PC-9 (cell line): ENCODE results near the gene DCST2. TPM values are rescaled to one million over a fixed set of nuclear protein-coding genes. Genes with fewer than 3 reads are reported as not detected.

Experiments used
- BruUV-seq: library from RNA; stranded (reverse); fragments of 400-500 nt; replicated peaks from 2 replicates; lab custom pipeline; 2021; lab: Mats Ljungman, UMichigan
- CTCF ChIA-PET: fragments of 300-600 bp; sonication (Branson Sonifier 250); formaldehyde crosslinking; loops from one replicate; lab custom pipeline; 2022; ENCODE audit warnings: antibody characterized with exemption; lab: Charles Lee
- POLR2A ChIA-PET: fragments of 300-600 bp; sonication (Branson Sonifier 250); formaldehyde crosslinking; loops from one replicate; lab custom pipeline; 2022; ENCODE audit warnings: antibody characterized with exemption; ENCODE audit not compliant: unreplicated experiment; lab: Charles Lee
- DNase-seq, 2 experiments: peaks; one replicate each; pipeline versions ENCODE4 v3.0.0 to v3.0.0-alpha.2; 2015 to 2022; ENCODE audit warnings: mixed read lengths in 1 of 2
- H2AFZ ChIP-seq: fragments of 200-600 bp; sonication (generic); 2 replicates; pipeline ENCODE4 v1.8.1; 2017; ENCODE audit warnings: antibody characterized with exemption
- H3F3A ChIP-seq: fragments of 200-600 bp; sonication (generic); 2 replicates; pipeline ENCODE4 v1.8.1; 2017; ENCODE audit warnings: antibody characterized with exemption, mild to moderate bottlenecking, low read depth; ENCODE audit not compliant: insufficient read depth
- H3K27ac ChIP-seq: fragments of 200-600 bp; sonication (generic); 2 replicates; pipeline ENCODE4 v1.6.1; 2016; ENCODE audit warnings: mixed run types
- H3K27me3 ChIP-seq: fragments of 200-600 bp; sonication (generic); 2 replicates; pipeline ENCODE4 v1.6.1; 2016; ENCODE audit warnings: low read depth, mixed run types; ENCODE audit not compliant: insufficient read depth
- H3K36me3 ChIP-seq: fragments of 200-600 bp; sonication (generic); 2 replicates; pipeline ENCODE4 v1.6.1; 2016; ENCODE audit warnings: low read depth, mixed run types
- H3K4me1 ChIP-seq: fragments of 200-600 bp; sonication (generic); replicated peaks from 2 replicates; pipeline ENCODE4 v1.6.1; 2016; ENCODE audit warnings: mixed run types; ENCODE audit not compliant: insufficient read depth
- H3K4me2 ChIP-seq: fragments of 200-600 bp; sonication (generic); 2 replicates; pipeline ENCODE4 v1.6.1; 2017; ENCODE audit warnings: mixed run types
- H3K4me3 ChIP-seq: fragments of 200-600 bp; sonication (generic); 2 replicates; pipeline ENCODE4 v1.6.1; 2016; ENCODE audit warnings: mixed run types
- H3K79me2 ChIP-seq: fragments of 200-600 bp; sonication (generic); 2 replicates; pipeline ENCODE4 v1.6.1; 2017; ENCODE audit warnings: low read depth, mixed run types
- H3K9me2 ChIP-seq: fragments of 200-600 bp; sonication (generic); 2 replicates; pipeline ENCODE4 v1.8.1; 2017; ENCODE audit warnings: mild to moderate bottlenecking; ENCODE audit not compliant: insufficient read depth
- H3K9me3 ChIP-seq: fragments of 200-600 bp; sonication (generic); 2 replicates; pipeline ENCODE4 v1.8.1; 2016; ENCODE audit warnings: low read depth; ENCODE audit not compliant: insufficient read depth
- H4K20me1 ChIP-seq: fragments of 200-600 bp; sonication (generic); 2 replicates; pipeline ENCODE4 v1.8.1; 2017; ENCODE audit not compliant: insufficient read depth
- EZH2 ChIP-seq: fragments of 200-600 bp; sonication (generic); IDR thresholded peaks from 2 replicates; pipeline ENCODE4 v1.8.0; 2017; ENCODE audit warnings: antibody characterized with exemption, low read depth
- intact Hi-C: fragments of 100-400 bp; cut with micrococcal nuclease; formaldehyde crosslinking; loops from one replicate; pipeline ENCODE4 v1.10.0; 2022; ENCODE audit not compliant: unreplicated experiment
- total RNA-seq: library from RNA; stranded (reverse); gene quantifications from 2 replicates; pipeline ENCODE4 v1.2.3, GENCODE V29; 2021
- TF ChIP-seq, protein P1 (sequence below): fragments of 200-600 bp; sonication (generic); conservative IDR thresholded peaks from 2 replicates; pipeline ENCODE4 v1.6.1; 2017; ENCODE audit warnings: mixed run types, antibody characterized with exemption, mild to moderate bottlenecking, moderate library complexity

The DCST2 gene
- total RNA-seq, 1 experiment from 2014 or later: 4.4 TPM

DNA sequence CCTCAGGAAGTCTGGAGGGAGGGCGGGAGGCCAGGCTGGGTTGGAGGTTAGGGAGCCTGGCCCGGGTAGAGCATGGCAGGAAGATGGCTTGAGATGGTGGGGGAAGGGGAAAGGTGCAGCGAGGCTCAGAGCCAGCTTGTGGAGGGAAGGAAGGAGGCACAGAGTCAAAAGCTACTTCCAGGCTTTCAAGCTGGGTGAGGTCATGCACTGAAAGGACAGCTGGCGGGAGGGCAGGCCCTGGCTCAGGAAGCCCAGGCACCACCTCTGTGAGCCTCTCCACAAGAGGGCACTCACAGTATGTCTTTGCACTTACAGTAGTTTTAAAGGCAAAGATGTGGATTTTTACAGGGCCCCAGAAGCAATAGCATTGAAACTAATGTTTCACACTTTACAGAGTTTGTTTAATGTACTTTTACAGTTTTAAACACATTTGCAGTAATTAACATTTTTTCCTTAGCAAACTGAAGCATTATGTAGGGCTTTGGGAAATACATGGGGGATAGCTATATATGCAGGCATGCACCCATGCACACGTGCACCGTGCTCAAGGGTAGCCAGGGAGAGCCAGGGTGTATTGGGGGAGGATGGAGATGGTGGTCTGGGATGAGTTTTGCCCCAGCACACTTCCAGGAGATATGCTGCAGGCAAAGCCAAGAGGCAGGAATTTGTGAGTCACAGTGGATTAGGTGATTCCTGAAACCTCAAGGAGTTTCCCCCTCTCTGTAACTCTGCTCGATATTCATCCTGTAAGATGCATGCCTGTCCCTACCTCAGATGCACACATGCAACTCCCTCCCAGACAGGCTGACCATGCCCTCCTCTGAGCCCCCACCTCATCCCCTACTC is 11.5 kb upstream of the DCST2 start:
- Histone ChIP-seq H3K27me3 (no peaks in the 10 kb centered on the region), H2AFZ (no peak overlapping the region), H3K36me3 (no peaks in the 10 kb centered on the region), H3F3A (peaks cover 7% of the 10 kb centered on the region), H3K4me2 (peak overlapping the region; percentile 22; the same call in 1 of the 2 replicates), H3K4me1 (peaks cover 24% of the 10 kb centered on the region), H4K20me1 (no peaks in the 10 kb centered on the region), H3K27ac (no peak overlapping the region), H3K79me2 (no peaks in the 10 kb centered on the region), H3K9me3 (no peaks in the 10 kb centered on the region), H3K4me3 (no peak overlapping the region), H3K9me2 (no peaks in the 10 kb centered on the region)
- peak; percentile 79 for DNase-seq
- BruUV-seq: no TSS peak
- ChIA-PET POLR2A (interaction anchor here (0.7 kb wide), 1 partner anchor 24 kb away, joined by 5 read pairs; no protein-coding TSS in a partner anchor), CTCF (interaction anchor here (0.5 to 1.8 kb wide), 11 partner anchors 17 to 1556 kb away, joined by 3 to 8 read pairs (median 4); partner anchors contain the start of gene PBXIP1)
- TF ChIP-seq, protein P1, sequence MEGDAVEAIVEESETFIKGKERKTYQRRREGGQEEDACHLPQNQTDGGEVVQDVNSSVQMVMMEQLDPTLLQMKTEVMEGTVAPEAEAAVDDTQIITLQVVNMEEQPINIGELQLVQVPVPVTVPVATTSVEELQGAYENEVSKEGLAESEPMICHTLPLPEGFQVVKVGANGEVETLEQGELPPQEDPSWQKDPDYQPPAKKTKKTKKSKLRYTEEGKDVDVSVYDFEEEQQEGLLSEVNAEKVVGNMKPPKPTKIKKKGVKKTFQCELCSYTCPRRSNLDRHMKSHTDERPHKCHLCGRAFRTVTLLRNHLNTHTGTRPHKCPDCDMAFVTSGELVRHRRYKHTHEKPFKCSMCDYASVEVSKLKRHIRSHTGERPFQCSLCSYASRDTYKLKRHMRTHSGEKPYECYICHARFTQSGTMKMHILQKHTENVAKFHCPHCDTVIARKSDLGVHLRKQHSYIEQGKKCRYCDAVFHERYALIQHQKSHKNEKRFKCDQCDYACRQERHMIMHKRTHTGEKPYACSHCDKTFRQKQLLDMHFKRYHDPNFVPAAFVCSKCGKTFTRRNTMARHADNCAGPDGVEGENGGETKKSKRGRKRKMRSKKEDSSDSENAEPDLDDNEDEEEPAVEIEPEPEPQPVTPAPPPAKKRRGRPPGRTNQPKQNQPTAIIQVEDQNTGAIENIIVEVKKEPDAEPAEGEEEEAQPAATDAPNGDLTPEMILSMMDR: peak; percentile 73
- TF ChIP-seq EZH2: no peak
- intact Hi-C loops: loop anchor here (2.0 kb wide), 2 partner anchors 28 to 40 kb away; no protein-coding TSS in a partner anchor

DNA sequence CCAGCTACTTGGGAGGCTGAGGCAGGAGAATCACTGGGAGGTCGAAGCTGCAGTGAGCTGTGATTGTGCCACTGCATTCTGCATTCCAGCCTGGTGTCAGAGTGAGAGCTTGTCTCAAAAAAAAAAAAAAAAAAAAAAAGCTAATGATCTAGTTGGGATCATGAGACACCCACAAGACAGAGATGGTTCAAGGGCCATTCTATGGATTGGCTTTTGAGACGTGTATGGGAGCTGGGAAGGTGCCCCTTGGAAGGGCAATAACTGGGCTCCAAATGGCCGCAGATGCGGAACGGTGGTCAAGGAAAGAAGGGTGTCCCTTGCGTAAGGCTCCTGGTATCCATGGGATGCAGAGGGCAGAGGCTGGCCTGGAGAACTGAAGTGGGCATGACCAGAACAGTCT is 10.8 kb upstream of the DCST2 start:
- no peak overlapping the region for H3K27ac ChIP-seq
- peaks cover 20% of the 10 kb centered on the region for H3K4me1 ChIP-seq
- H3K9me3 ChIP-seq: no peaks in the 10 kb centered on the region
- CTCF ChIA-PET: interaction anchor here (0.6 to 1.8 kb wide), 8 partner anchors 17 to 1556 kb away, joined by 3 to 8 read pairs (median 4); partner anchors contain the start of gene PBXIP1
- no peaks in the 10 kb centered on the region for H3K9me2 ChIP-seq
- no peak overlapping the region for H2AFZ ChIP-seq
- H3K4me2 ChIP-seq: peak overlapping the region; percentile 22; the same call in 1 of the 2 replicates
- H3K4me3 ChIP-seq: no peak overlapping the region
- intact Hi-C loops: loop anchor here (2.0 kb wide), 2 partner anchors 28 to 40 kb away; no protein-coding TSS in a partner anchor
- peaks cover 5% of the 10 kb centered on the region for H3F3A ChIP-seq
- no peaks in the 10 kb centered on the region for H3K79me2 ChIP-seq
- no peak for DNase-seq
- no peaks in the 10 kb centered on the region for H3K27me3 ChIP-seq
- H3K36me3 ChIP-seq: no peaks in the 10 kb centered on the region
- POLR2A ChIA-PET: interaction anchor here (0.6 to 0.7 kb wide), 2 partner anchors 22 to 23 kb away, joined by 3 to 5 read pairs; no protein-coding TSS in a partner anchor
- no TSS peak for BruUV-seq
- no peak for TF ChIP-seq EZH2
- TF ChIP-seq, protein P1: no peak
- H4K20me1 ChIP-seq: no peaks in the 10 kb centered on the region

DNA sequence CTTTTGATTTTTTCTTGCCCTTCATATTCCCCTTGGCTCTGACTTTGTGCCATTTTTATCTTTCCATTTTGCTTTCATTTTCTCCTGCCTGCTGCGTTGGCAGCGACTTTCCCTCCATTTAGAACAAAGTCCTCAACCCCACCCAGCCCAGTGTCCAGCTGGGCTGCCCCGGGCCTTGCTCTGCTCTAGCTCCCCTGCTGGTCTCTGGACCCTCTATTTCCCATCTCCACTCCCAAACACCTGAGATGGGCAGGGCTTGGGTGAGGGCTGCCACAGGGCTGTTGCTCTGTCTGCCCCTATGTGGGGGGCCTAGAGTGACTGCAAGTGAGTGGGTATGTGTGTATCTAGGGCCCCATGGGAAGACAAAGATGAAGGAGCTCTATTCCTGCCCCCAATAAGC is 10.2 kb upstream of the DCST2 start:
- no TSS peak for BruUV-seq
- H2AFZ ChIP-seq: no peak overlapping the region
- ChIA-PET CTCF (interaction anchor here (1.2 to 1.8 kb wide), 3 partner anchors 22 to 88 kb away, joined by 4 to 8 read pairs (median 5); partner anchors contain the start of gene PBXIP1), POLR2A (interaction anchor here (0.5 to 0.6 kb wide), 2 partner anchors 21 to 73 kb away, joined by 3 read pairs; partner anchors contain the start of gene SHC1)
- DNase-seq: no peak
- H3F3A ChIP-seq: peaks cover 10% of the 10 kb centered on the region
- H3K4me3 ChIP-seq: no peak overlapping the region
- no peak overlapping the region for H3K27ac ChIP-seq
- no peaks in the 10 kb centered on the region for H4K20me1 ChIP-seq
- no peaks in the 10 kb centered on the region for H3K27me3 ChIP-seq
- intact Hi-C loops: loop anchor here (2.0 kb wide), 2 partner anchors 27 to 41 kb away; no protein-coding TSS in a partner anchor
- no peaks in the 10 kb centered on the region for H3K36me3 ChIP-seq
- H3K4me1 ChIP-seq: peaks cover 21% of the 10 kb centered on the region
- H3K9me2 ChIP-seq: no peaks in the 10 kb centered on the region
- TF ChIP-seq EZH2: no peak
- TF ChIP-seq, protein P1: no peak
- H3K79me2 ChIP-seq: no peaks in the 10 kb centered on the region
- H3K9me3 ChIP-seq: no peaks in the 10 kb centered on the region
- H3K4me2 ChIP-seq: no peak overlapping the region
